GM18909 (cell line): Measurements from ENCODE around the gene GUCA1A.
"Not testable (repeated sequence)": the region's sequence is repeated elsewhere in the genome, so short reads cannot be mapped to it uniquely, and the experiment has no call there.

ENCODE experiments used
- ATAC-seq: cut with Tn5 transposase; IDR thresholded peaks from one replicate; pipeline ENCODE4 v1.9.1; 2021; ENCODE audit warnings: mild to moderate bottlenecking; ENCODE audit not compliant: unreplicated experiment, poor library complexity

GUCA1A gene

GRCh38 chr6:42171813-42172581 lies 1.2 kb upstream of the GUCA1A start:
- ATAC-seq = no peak

GRCh38 chr6:42175860-42176259 lies 2.7 kb downstream of the GUCA1A start:
- ATAC-seq = no peak

DNA sequence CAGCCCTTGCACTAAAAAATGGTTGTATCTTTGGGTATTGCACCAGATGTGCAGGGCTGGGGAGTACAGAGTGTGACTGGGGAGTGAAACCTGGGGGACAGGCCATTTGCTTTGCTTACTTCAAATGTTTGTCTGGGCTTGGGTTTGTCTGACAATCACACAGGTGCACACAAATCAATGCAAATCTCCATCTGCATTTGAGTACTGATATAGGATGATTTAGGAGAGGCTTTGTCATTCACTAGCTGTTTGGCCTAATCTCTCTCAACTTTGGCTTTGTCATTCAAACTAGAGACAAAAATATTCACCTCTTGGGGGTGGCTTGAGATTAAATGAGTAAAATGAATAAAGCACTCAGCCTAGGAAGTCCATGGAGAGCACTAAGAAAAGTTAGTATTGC lies 3.8 kb downstream of the GUCA1A start:
- no peak for ATAC-seq

DNA sequence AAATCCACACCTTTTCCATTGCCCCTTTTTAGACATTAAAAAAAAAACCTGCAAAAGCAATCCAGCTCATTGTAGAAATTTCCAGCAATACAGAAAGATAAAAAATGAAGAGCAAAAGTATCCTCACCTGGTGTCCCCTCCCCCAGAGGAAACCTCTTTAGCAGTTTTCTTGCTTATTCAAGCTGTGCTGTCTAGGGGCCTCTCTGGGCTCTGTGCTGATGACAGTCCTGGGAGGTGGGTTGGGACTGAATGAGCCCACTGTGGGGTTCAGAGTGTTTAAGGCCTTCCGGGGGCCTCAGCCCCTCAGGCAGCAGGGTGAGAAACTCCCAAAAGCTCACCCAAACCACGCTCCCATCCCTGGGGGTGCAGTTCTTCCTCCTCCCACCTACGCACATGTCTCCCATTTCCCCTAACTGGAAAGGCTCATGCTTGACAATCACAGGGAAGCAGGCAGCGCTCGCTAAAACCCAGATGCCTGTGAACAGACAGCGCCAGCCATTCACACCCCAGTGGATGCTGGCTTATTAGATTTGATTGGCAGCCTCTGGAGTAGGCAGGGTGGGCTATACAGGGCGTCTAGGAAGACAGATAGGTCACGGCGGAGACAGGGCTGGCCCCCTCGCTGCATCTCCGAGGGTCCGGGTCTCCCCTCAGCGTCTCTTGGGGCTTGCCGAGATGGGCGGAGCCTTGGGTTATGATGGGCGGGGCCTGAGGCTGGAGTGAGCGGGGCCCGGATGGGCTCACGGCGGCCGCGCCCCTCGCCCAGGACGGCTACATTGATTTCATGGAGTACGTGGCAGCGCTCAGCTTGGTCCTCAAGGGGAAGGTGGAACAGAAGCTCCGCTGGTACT lies 4.6 kb downstream of the GUCA1A start:
- no peak for ATAC-seq

DNA sequence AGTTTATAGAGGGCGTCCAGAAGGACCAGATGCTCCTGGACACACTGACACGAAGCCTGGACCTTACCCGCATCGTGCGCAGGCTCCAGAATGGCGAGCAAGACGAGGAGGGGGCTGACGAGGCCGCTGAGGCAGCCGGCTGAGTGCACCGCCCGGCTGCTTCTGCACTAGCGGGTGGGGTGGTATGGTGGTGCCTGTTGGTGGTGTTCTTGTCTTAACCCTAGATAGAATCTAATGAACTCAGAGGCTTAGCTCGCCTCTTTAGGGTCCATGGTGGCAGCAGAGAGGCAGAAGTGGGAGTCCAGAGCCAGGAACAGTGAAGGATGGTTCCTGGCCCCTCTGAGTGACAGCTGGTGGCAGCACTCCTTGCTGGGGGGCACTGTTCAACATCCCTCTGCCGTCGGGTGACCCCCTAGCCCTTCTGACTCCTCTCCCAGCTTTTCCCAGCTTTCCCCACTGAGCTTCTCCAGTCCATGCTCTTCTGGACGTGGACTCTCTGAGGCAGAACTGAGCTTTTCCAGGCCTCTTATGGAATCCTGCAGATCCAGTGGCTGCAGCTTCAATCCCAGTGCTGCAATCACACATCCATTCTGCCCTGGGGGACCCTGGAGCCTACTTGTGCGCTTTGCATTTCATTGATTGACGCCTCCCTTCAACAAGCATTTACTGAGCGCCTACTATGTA lies 6.2 kb downstream of the GUCA1A start:
- ATAC-seq = no peak

DNA sequence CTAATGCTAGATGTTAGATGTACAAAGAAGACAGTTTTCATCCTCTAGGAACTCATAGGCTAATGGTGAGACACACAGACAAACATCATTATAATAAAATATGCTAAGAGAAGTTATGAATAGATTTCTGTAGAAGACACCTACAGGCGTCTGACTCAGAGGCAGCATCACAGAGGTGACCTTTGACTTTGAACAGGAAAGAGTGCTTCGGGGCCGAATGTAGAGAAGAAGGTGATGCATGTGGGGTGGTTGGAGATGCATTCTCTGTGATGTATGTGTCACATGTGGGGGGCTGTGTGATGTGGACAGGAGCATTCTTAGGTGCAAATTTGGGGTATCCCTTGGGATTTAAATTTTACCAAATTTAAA lies 6.8 kb downstream of the GUCA1A start:
- no peak for ATAC-seq

DNA sequence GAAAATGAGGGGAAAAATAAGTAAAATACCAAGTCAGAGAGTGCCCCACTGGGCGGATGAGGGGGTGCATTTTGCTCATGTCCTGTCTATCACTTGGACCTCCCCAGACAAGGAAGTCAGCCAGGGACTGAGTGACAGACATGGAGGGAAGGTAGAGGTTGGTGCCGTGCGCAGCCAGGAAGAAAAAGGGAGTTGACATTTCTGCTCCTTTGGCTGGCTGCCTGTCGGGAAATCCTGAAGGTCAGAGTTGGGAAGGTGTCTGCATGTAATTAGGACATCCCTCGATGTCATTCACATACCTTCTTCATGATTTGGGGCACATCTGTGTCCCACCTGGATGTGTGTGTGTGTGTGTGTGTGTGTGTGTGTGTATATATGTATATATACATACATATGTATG lies 8.9 kb downstream of the GUCA1A start:
- ATAC-seq = no peak

DNA sequence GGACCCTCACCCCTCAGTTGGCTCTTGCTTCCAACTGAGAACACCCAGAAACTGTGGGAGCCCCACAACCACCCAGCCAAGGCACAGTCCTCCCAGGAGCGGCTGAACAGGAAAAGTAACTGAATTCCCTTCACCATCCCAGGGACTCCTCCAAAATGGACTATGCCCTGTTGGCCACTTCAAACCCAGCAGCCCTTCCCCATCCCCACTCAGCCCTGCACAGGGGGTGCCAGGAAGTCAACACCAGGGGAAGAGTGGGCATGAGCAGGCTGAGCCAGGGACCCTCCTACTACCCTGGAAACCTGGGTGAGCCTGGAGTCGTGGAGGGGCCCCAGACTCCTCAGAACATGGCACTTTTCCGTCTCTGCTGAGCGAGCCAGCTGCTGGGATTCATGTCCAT lies 11.3 kb downstream of the GUCA1A start:
- no peak for ATAC-seq

GRCh38 chr6:42185597-42185996 lies 12.4 kb downstream of the GUCA1A start:
- no peak for ATAC-seq

DNA sequence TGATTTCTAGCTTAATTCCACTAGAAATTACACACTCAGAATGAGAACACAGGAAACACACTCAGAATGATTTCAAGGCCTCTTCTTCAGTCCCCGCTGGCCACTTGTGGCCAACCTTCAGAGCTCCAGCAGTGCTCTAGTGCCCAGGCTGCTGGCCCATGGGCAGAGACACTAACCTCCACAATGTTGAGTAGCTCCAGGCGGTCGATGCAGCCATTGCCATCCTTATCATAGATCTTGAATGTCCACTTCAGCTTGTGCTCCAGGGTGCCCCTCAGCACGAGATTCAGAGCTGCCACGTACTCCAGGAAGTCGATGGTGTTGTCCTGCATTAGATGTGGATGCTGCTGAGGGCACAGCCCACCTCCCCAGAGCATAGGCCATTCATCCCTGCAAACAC lies 15.2 kb downstream of the GUCA1A start:
- ATAC-seq = no peak

GRCh38 chr6:42190554-42191183 lies 17.5 kb downstream of the GUCA1A start:
- no peak for ATAC-seq

DNA sequence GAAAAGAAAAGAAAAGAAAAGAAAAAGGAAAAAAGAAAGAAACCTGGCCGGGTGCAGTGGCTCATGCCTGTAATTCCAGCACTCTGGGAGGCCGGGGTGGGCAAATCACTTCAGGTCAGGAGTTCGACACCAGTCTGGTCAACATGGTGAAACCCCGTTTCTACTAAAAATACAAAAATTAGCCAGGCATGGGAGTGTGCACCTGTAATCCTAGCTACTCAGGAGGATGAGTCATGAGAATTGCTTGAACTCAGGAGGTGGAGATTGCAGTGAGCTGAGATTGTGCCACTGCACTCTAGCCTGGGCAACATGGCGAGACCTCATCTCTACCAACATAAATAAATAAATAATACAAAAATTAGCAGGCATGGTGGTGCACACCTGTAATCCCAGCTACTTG lies 19.2 kb downstream of the GUCA1A start:
- ATAC-seq = not testable (repeated sequence)

DNA sequence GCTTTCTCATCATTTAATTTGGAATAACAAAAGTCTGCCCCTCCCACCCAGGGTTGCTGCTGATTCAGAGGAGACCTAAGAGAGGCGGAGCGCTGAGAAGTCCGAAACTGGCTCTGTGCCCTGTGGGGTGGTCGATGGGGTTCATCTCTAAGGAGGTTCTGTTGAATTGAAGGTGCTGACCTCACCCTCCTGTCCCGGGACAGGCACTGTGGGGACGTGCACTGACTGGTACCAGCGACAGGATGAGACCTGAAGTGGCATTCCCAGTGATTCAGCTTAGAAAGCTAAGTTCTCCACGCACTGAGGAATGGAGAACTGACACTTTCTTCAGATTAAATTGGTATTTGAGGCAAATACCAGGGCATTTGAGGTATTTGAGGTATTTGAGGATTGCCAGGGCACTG lies 20.3 kb downstream of the GUCA1A start:
- ATAC-seq = no peak

GRCh38 chr6:42194056-42194455 lies 20.9 kb downstream of the GUCA1A start:
- no peak for ATAC-seq

DNA sequence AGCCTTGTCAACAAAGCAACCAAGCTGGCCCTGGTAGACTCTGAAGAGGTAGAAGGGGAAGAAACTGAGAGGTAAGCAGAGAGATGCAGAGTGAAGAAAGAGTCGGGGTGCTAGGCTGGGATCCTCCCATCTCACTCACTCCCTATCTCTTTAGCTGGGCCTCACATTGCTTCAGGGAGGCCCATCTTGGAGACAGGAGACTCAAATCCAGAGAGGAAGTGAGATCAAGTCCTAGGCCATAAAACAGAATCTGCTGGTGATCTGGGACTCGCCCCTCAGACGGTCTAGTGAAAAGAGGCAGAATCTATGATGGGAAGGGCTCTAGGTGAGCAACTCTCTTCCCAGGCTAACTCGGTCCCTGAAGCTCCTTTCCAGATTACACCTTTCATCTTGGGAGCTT lies 22.3 kb downstream of the GUCA1A start:
- ATAC-seq = no peak

DNA sequence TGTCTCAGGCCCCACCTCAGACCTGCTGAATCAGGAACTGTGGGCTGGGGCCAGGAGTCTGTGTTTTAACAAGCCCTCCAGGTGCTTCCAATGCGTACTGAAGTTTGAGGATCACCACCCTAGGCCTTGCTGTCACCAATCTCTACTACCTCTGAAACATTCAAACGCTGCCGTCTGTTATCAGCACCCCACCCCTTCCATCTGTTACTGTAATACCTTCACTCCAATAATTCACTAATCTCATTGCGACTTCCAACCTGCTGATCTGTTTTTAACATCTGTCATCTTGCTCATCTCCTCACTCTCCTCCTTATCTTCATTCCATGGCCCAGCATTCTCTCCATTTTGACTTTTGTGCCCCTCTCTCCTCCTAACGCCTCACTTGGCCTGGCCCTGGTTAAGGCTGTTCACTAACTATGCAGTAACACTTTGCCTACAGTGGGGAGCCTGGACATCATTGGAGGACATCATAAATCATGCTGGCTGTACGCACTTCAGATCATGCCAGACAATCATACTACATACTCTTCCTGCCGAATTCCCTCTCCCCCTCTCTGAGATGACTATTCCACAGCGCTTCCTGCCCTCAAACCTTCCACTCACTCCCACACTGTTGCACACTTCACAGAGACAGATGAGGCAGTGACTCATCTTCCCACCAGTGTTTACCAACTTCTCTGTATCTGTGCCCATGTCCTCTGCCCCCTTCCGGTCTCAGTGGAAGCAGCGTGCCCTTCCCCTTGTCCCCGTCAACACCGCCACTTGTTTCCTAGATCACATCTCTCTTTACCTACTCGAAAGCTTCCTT lies 24.6 kb downstream of the GUCA1A start:
- no peak for ATAC-seq

DNA sequence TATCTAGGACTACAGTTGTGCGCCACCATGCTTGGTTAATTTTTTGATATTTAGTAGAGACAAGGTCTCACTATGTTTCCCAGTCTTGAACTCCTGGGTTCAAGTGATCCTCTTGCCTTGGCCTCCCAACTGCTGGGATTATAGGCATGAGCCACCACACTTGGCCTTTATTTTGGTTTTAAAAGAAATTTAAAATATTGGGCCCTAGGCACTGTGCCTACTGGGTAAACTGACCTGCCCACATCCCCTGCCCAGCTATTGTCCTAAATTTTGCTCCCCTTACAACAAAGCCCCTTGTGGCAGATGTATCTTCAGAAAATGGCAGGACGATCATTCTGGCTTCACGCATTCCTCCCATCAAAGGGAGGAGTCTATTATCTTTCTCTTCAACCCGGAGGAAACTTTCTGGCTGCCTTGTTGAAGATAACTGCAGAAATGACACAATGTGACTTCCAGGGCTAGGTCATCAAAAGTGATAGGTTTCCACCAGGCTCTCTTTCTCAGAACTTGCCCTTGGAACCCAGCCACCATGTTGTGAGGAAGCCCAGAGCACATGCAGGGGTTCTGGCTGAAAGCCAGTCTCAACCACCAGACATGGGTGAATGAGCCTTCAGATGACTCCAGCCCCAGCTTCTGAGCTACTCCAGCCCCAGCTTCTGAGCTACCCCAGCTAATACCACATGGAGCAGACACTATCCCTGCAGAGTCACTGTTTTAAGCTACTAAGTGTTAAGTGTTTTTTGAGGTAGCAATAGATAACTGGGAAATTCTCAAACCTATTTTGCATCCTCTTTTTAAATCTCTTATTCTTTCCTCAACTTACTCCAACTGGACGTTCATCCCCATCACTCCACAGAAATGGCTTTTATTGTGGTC lies 26.2 kb downstream of the GUCA1A start:
- ATAC-seq = no peak

GRCh38 chr6:42200035-42200434 lies 26.9 kb downstream of the GUCA1A start:
- no peak for ATAC-seq

DNA sequence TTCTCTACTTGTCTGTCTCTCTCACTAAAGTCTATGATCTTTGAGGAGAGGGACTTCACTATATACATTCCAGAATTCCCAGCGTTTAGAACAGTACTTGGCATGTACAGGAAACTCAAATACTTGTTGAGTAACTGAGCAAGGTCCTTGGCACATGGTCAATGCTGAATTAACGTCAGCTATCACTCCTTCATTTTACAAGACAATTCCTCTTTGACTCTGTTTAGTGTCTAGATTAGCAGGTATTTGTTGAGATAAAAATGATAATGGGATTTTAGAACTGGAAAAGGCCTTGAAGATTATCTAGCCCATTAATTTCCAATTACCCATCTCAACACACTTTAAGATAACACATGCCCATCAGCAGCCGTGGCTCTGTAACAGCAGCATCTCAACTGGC lies 28.2 kb downstream of the GUCA1A start:
- no peak for ATAC-seq
